ENCODE measurements around the gene CAPN8.

Gene CAPN8

DNA sequence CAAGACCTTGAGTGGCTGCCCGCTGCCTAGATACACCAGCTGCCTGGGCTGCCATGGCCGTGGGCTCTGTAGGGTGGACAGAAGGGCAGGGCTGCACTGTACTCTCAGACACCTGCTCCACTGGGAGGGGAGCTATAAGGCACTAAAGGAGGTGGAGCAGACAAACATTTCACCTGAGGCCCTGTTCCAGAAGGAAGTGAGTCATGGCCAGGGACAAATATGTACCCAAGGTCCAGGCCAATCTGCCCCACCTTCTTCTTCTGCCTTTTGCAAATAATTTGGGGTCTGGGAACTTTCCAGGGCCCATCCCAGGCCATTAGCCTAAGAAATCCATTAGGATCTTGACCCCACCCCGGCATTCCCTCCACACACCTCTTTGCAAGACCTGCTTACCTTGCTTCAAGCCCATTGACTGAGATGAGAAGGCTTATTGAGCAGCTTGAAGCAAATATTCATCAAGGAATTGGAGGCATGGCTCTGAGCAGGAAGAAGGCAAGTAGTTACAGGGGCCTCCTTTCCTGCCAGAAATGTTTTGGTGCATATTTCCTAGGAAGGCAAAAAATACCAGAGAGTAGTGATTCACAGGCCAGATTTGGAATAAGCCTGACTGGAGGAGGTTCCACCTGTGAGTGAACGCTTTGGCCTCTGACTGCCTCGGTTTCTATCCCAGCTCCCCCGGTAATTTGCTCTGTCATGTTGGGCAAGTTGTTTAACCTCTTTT is at the start of gene CAPN8:
Gene CAPN8, minus strand, starts transcription at position 110 of the 721 bp plus-strand sequence. Its CDS starts 55 bp downstream, at position 55.
- DNase-seq (ENCODE audit: low read depth): no peak

DNA sequence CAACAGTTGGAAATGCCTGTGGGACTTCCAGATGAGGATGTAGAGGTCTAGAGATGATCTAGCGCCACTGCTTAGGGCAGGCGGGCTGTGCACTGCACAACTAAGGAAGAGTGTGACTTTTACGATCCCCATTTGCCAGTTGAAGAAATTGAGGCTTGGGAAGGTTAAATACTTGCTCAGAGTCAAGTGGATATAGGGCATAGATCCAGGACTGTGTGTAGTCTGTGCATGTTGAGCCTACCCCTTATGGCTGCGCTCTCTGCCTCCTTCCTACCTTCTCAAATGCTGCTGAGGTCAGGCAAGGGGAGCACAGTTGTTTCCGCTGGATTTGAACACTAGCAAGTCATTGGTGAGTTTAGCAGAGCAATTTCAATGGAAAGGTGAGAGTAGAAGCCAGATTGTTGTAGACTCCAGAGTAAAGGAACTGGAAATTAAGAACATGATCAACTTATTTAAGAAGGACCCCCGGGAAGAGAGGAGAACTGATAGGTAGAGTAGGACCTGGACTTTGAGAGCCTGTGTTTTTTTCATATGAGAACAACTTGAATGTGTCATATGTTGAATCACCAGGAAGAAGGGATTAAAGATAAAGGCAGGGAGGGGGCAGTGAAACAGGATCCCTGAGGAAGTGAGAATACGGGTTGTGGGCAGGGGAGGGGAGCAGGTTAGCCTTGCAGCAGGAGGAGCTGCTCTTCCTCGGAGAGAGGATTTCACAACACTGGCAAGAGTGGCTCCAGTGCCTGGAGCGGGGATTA is 49.5 kb upstream of the CAPN8 start:
- peak; percentile 73 for DNase-seq (ENCODE audit: low read depth)

DNA sequence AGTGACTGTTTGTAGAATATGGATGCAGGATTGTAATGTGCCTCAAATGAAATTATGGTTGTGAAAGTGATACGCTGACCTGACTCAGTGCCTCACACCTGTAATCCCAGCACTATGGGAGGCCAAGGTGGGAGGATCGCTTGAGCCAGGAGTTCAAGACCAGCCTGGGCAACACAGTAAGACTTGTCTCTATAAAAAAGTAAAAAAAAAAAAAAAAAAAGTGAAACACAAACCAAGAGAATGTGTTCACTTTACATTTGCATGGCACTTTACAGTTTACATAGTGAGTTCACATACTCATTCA is 48.9 kb upstream of the CAPN8 start:
- DNase-seq (ENCODE audit: low read depth): no peak

DNA sequence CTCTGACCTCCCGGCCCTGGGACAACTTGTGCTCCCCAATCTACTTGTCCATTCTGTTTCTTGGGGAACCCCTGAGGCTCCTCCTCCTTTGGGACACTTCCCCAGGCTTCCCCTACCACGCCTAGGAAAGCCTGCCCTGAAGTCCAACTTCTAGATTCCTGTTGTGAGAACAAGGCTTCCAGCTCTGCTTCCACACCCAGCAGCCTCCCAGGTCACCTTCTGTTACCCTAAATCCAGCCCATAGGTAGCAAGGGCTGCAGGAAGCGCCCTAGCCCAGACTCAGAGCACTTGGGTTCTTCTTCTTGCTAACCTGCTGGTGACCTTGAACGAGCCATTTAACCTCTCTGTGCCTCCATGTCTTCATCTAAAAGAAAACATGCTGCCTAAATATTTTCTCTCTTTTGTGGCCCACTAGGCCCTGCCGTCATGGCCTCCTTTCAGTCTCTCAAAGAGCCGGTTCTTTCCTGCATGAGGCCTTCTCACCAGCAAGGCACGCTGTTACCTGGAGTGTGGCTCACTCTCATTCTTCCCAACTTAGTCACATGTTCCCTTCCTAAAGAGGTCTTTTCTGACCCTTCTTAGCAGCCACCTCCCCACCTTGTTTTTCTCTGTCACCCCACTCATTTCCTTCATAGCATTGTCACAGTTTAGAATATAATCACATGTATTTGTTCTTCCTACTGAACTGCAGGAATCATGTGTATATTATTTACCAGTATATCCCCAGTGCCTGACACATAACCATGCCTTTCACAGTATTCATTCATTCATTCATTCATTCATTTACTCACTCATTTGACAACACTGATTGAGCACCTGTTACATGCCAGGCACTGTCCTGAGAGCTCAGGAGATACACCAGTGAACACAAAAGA is 48.3 kb upstream of the CAPN8 start:
- no peak for DNase-seq (ENCODE audit: low read depth)

DNA sequence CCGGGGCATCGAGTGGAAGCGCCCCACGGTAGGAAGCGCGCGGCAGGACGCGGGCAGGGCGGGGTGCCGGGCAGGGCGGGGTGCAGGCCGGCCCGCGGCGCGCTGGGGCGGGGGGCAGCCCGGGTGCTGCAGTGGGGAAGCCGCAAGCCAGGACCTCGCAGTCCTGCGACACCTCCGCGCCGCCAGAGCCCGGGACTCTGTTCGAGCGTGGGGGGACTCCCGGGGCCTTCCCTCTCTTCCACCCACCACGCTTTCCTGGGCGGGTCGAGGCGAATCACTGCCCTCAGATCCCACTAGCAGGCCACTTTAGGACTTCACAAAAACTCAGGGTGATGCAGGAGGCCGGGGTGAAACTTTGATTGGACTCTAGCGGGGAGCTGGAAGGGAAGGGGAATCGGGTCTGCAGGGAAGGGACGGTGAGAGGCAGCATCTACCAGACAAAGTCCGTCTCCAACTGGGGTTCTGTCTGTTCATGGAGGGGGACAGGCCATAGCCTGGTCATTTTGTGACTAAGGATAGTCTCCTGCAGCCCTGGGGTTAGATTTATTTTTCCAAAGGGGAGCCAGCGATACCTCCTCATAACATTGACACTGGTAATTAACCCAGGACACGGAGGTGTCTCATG is 47.5 kb upstream of the CAPN8 start:
- no peak for DNase-seq (ENCODE audit: low read depth)

DNA sequence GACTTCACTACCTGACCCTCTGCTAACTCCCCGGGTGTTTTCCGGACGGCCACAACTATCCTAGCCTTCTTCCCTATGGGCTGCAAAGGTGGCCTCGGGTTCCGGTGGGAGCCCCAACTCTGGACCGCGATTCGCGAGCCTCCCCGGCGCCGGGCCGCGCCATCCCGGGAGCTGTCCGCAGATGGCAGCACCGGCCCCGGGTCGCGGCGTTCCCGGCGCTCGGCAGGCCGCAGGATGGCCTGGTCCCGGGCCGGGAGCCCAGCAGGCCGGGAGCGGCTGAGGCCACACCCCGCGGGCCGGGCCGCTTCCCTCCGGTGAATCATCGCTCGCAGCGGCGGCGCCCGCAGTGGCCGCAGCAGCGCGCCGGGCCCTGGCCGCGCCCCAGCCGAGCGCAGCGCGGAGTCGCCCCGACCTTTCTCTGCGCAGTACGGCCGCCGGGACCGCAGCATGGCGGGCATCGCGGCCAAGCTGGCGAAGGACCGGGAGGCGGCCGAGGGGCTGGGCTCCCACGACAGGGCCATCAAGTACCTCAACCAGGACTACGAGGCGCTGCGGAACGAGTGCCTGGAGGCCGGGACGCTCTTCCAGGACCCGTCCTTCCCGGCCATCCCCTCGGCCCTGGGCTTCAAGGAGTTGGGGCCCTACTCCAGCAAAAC is 46.8 kb upstream of the CAPN8 start, which contains the start of gene CAPN2:
Gene CAPN2, plus strand, starts transcription at position 346 of the 656 bp plus-strand sequence. Its CDS starts 102 bp downstream, at position 448.
- DNase-seq (ENCODE audit: low read depth): peak; percentile 81

DNA sequence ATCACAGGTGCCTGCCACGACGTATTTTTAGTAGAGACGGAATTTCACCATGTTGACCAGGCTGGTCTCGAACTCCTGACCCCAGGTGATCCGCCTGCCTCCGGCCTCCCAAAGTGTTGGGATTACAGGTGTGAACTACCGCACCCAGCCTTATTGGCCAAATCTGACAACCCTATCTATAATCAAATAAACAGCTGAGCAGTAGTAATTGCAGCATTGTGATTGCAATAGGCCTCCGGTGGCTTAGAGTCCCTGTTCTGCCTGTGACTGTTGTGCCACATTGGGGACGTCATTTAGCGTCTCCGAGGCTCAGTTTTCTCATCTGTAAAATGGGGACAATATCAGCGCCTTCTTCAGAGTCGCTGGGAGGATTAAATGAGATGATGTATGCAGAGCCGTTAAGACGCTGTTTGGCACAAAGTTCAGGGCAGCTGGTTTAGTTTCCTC is 46.3 kb upstream of the CAPN8 start:
- no peak for DNase-seq (ENCODE audit: low read depth)

DNA sequence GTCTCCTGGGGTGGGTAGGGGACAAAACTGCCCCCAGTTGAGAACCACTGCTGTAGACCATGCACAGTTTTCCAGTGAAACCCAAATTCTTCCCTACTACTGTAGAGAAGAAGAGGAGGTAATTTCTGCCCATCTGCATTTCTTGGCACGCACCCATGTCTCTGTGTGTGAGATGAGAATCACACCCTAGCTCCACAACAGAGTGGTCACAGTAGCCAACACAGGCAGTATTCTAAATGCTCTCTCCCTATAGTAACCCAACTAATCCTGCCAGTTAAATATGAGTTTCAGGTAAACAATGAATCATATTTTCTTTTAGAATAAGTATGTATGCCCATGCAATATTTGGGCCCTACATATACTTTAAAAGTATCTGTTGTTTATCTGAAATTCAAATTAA is 45.7 kb upstream of the CAPN8 start:
- peak; percentile 34 for DNase-seq (ENCODE audit: low read depth)

DNA sequence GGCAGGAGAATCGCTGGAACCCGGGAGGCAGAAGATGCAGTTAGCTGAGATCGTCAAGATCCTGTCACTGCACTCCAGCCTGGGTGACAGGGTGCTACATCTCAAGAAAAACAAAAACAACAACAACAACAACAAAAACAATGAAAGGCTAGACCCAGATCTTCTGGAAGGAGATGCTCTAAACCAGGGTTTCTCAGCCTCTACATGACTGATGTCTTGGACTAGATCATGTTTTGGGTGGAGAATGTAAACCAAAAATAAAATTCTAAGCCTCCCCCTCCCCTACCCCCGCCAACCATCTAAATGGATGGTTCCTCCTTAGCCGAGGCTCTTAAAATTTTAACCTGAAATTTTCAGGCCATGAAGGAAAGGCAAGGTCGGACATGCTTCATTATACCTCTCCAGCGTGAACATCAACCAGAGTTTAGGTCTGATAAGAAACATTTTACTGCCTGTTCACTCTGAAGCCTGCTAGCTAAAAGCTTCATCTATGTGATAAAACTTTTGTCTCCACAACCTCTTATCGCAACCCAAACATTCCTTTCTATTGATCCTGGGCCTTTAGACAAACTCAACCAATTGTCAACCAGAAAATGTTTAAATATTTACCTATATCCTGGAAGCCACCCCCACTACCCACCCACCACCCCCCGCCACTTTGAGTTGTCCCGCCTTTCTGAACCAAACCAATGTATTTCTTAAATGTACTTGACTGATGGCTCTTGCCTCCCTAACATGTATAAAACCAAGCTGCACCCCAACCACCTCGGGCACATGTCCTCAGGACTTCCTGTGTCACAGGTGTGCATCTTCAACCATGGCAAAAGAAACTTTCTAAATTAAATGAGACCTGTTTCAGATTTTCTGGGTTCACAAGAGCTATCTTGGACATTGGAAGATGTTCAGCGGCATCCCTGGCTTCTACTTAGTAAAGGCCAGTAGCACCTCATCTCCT is 45.0 kb upstream of the CAPN8 start:
- DNase-seq (ENCODE audit: low read depth): no peak

DNA sequence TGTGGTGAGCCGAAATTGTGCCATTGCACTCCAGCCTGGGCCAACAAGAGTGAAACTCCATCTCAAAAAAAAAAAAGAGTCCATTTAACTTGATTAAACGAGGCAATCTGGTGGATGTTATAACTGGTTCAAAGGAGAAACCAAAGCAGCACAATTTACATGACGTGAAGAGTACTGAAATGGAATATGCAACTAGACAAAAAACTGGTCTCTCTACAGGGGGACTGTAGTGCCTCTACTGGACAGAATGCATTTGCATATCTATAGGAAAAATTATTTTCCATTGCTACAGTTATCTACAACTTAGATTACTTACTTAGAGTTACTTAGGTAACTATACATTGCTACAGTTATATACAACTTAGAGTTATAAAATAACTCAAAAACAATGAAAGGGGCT is 44.1 kb upstream of the CAPN8 start:
- no peak for DNase-seq (ENCODE audit: low read depth)

DNA sequence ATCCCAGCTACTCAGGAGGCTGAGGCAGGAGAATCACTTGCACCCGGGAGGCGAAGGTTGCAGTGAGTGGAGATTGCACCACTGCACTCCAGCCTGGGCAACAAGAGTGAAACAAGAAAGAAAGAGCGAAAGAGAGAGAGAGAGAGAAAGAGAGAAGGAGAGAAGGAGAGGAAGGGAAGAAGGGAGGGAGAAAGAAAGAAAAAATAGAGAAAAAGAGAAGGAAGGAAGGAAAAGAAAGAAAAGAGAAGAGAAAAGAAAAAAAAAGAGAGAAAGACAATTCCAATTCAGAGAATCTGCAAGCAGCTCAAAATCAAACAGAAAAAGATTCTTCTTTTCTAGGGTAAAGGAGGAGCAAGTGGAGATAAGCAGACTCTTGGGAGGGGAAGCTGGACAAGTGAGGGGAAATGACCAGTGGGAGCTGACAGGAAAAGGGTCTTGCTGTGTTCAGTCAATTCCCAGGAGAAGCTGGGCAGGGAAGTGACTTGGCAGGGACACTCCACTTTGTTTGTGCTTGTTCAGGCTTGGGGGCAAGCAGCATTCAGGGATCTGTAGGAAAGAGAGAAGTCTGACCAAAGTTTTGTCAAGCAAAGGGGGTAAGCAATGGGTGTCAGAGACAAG is 43.3 kb upstream of the CAPN8 start:
- no peak for DNase-seq (ENCODE audit: low read depth)

DNA sequence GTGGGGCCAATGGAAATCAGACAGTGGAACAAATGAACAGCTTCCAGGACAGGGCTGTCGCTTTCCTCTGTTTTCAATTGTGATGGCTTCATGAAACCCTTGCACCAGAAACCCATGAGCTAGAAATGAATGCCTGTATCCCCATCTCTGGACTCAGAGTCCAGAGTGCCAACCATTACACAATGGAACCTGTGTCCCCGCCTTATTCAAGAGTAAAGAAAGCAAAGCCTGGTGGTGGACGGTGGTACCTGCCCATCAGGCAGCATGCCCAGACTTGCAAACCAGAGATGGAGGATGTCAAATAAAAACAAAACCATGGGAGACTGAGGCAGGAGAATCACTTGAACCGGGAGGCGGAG is 42.5 kb upstream of the CAPN8 start:
- no peak for DNase-seq (ENCODE audit: low read depth)

DNA sequence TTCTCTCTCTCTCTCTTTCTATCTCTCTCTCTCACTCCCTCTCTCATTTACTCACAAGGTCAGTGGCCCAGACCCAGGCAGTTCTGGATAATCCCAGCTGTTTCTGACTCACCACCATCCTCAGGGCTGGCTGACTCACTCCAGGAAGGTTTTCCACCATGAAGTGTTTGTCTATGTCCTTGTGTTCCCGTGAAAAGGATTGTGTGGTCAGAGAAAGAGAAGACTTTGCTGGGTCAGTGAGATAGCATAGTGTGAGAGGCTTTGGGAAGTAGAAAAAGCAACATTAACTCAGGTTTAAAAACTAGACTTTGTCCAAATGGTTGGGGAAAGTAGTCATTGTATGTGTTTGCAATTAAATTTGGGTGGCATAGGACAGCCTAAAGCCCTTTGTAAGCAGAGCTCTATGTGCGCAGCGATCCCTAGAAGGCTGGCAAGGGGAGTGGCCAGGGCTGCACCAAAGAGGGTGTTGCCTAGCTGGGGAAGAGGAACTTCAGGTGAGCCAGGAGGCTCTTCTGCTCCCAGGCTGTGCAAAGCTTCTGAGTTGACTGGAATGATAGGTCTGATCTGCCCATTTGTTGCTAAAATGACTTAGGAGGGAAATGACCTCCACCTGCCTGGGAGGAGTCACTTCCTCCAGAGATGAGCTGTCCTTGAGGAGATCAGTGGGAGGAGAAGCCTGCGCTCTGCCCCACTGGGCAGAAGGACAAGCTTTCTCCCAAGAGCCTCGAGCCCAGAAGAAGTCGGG is 41.9 kb upstream of the CAPN8 start:
- DNase-seq (ENCODE audit: low read depth): peak; percentile 99

DNA sequence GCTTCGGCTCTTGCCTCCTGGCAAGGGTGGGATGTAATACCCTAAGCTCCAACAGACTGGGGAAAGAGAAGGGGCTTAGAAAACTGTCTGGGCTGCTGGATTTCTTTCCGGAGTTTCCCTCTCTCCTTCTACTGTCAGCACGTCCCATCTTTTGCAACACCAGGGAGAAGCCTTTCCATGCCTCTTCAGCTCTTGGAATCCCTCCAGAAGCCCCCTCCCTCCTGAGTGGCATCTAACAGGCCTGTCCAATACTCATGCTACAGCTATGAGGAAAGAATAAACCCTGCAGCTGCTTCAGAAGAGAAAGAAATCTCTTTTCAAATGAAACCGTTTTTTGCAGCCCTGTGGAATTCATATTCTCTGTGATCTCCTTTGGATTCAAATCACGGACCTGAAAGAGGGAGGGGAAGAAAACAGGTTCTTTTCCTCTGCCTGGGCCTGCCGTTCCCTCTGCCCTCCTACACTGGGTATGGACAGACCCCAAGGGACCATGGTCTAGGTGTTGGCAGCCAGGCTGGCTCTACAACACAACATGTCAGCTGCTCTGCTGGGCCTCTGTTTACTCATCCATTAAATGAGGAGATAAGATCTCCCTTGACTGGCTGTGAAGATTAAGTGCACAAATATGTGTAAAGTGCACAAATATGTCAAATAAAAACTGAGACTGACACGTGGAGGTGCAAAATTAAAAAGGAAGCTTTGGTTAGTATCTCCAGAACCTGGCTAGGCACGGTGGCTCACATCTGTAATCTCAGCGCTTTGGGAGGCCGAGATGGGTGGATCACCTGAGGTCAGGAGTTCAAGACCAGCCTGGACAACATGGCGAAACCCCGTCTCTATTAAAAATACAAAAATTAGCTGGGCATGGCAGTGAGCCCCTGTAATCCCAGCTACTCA is 40.8 kb upstream of the CAPN8 start:
- peak; percentile 79 for DNase-seq (ENCODE audit: low read depth)

DNA sequence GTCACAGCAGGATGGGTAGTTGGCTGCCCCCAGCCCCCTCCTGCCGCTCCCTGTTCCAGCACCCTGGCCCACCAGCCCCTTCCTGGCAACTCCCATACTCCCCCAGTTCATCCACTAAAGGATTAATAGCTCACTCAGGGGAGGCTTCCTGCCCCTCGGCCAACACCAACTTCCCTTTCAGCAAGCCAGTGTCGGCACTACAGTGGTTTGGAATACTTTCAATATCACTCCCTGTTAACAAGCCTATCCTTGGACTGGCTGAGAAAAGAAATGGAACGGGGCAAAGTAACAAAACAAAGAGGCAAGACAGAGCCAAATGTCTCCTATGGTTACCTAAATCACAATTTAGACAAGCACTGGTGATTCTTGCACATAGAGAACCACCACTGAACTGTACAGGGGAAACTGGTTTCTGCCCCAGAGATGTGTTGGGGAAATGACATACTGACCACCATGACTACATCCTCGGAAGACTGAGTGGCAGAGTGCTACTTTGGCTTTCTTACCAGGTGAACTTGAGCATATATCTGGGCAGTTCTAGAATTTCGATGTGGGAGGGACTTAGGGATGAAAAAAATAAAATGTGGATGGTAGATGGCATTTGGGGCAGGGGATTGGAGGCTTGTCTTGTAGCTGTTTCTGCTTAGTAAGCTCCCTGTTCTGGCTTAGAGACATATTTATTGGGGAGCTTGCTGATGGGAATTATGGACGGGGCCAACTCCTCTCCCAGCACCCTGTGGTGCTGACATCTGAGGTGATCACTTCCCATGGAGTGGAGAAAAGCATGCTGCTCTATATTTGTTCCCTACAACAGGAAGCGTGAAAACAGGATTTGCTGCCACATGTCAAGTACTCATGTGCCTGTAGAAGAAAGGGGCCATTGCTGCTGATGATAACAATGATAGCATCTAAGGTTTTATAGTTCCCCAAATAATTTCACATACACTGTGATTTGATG is 39.7 kb upstream of the CAPN8 start:
- peak; percentile 53 for DNase-seq (ENCODE audit: low read depth)

DNA sequence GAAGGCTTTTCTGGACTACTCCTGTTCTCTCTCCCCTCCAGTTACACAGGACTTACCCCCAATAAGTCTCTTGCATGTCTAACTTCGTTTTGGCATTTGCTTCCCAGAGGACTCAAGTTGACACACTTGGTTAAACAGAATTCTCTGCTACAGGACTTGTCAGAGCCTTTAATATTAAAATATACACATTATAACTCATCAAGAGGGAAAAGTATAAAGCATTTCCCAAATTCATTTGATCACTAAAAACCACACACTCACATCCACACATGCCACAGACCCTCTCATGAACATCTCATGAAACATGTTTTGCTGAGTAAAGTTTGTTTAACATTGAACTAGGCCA is 38.1 kb upstream of the CAPN8 start:
- no peak for DNase-seq (ENCODE audit: low read depth)

All from stromal cell of bone marrow (primary cell).